ENCODE data around the gene PRC1.
A peak's percentile ranks its signal among the peaks of the same experiment; 100 is the strongest.
"Not testable (repeated sequence)": the region's sequence is repeated elsewhere in the genome, so short reads cannot be mapped to it uniquely, and the experiment has no call there.

The PRC1 gene

GRCh38 chr15:90934256-90934948 lies 59.9 kb downstream of the PRC1 start:
- peak; percentile 65 to 71 for DNase-seq (ENCODE audit: low read depth in 1 of 2, low spot score in 1 of 2)

- DNase-seq (ENCODE audit: low read depth in 1 of 2, low spot score in 1 of 2), result no peak
Measured at GRCh38 chr15:90933301-90933700, 61.0 kb downstream of the PRC1 start.

- no peak for DNase-seq (ENCODE audit: low read depth in 1 of 2, low spot score in 1 of 2)
Measured at GRCh38 chr15:90932660-90932991, 61.7 kb downstream of the PRC1 start.

GRCh38 chr15:90931828-90932659 lies 62.3 kb downstream of the PRC1 start, which contains the start of gene HDDC3:
Gene HDDC3 (minus strand): TSS chr15:90932549. CDS start chr15:90932540, 9 bp downstream.
- DNase-seq (ENCODE audit: low read depth in 1 of 2, low spot score in 1 of 2), result peak; percentile 88 to 91

- no peak for DNase-seq (ENCODE audit: low read depth in 1 of 2, low spot score in 1 of 2)
Measured at GRCh38 chr15:90931575-90931827, 62.8 kb downstream of the PRC1 start.

GRCh38 chr15:90930861-90931574 lies 63.3 kb downstream of the PRC1 start:
- no peak for DNase-seq (ENCODE audit: low read depth in 1 of 2, low spot score in 1 of 2)

GRCh38 chr15:90929246-90930019 lies 64.9 kb downstream of the PRC1 start:
- DNase-seq (ENCODE audit: low read depth in 1 of 2, low spot score in 1 of 2), result no peak

- not testable (repeated sequence) for DNase-seq (ENCODE audit: low read depth in 1 of 2, low spot score in 1 of 2)
Measured at GRCh38 chr15:90928106-90928505, 66.2 kb downstream of the PRC1 start.

GRCh38 chr15:90926766-90927165 lies 67.6 kb downstream of the PRC1 start:
- DNase-seq (ENCODE audit: low read depth in 1 of 2, low spot score in 1 of 2), result not testable (repeated sequence)

GRCh38 chr15:90924375-90924774 lies 70.0 kb downstream of the PRC1 start:
- DNase-seq (ENCODE audit: low read depth in 1 of 2, low spot score in 1 of 2), result no peak

- DNase-seq (ENCODE audit: low read depth in 1 of 2, low spot score in 1 of 2), result not testable (repeated sequence)
Measured at GRCh38 chr15:90922712-90923322, 71.5 kb downstream of the PRC1 start.

GRCh38 chr15:90921887-90922286 lies 72.4 kb downstream of the PRC1 start:
- DNase-seq (ENCODE audit: low read depth in 1 of 2, low spot score in 1 of 2), result no peak

GRCh38 chr15:90918835-90919234 lies 75.5 kb downstream of the PRC1 start:
- DNase-seq (ENCODE audit: low read depth in 1 of 2, low spot score in 1 of 2), result no peak

GRCh38 chr15:90918034-90918788 lies 76.1 kb downstream of the PRC1 start:
- no peak for DNase-seq (ENCODE audit: low read depth in 1 of 2, low spot score in 1 of 2)

GRCh38 chr15:90917569-90917968 lies 76.8 kb downstream of the PRC1 start:
- no peak for DNase-seq (ENCODE audit: low read depth in 1 of 2, low spot score in 1 of 2)

GRCh38 chr15:90916461-90916860 lies 77.9 kb downstream of the PRC1 start:
- no peak for DNase-seq (ENCODE audit: low read depth in 1 of 2, low spot score in 1 of 2)
